Parathyroid adenoma (tissue), 2 donors: ENCODE data around the gene TRIM66.

Source experiments
- H2AFZ ChIP-seq: fragments of 300-600 bp; sonication (generic); one replicate; pipeline ENCODE4 v1.7.0; 2017; ENCODE audit warnings: antibody characterized with exemption, mild to moderate bottlenecking
- H3K27ac ChIP-seq: fragments of 300-600 bp; sonication (generic); one replicate; pipeline ENCODE4 v1.7.0; 2017
- H3K27me3 ChIP-seq: fragments of 300-600 bp; sonication (generic); one replicate; pipeline ENCODE4 v1.7.0; 2017; ENCODE audit warnings: low read length; ENCODE audit not compliant: control insufficient read depth, insufficient read depth
- H3K36me3 ChIP-seq: fragments of 300-600 bp; sonication (generic); one replicate; pipeline ENCODE4 v1.7.0; 2017; ENCODE audit warnings: low read length; ENCODE audit not compliant: control insufficient read depth, insufficient read depth
- H3K4me1 ChIP-seq: fragments of 300-600 bp; sonication (generic); one replicate; pipeline ENCODE4 v1.7.0; 2017; ENCODE audit warnings: control low read depth
- H3K4me2 ChIP-seq: fragments of 300-600 bp; sonication (generic); one replicate; pipeline ENCODE4 v1.7.0; 2017; ENCODE audit warnings: low read length
- H3K4me3 ChIP-seq: fragments of 300-600 bp; sonication (generic); one replicate; pipeline ENCODE4 v1.7.0; 2017; ENCODE audit warnings: low read depth, low read length
- H3K79me2 ChIP-seq: fragments of 300-600 bp; sonication (generic); one replicate; pipeline ENCODE4 v1.7.0; 2017; ENCODE audit warnings: control low read depth
- H3K9ac ChIP-seq: fragments of 300-600 bp; sonication (generic); one replicate; pipeline ENCODE4 v1.7.0; 2017; ENCODE audit warnings: mild to moderate bottlenecking
- H3K9me3 ChIP-seq: fragments of 300-600 bp; sonication (generic); one replicate; pipeline ENCODE4 v1.7.0; 2017; ENCODE audit warnings: low read length; ENCODE audit not compliant: control insufficient read depth
- TF ChIP-seq, protein P1 (sequence below): fragments of 300-600 bp; sonication (generic); IDR thresholded peaks from one replicate; pipeline ENCODE4 v1.7.0; 2017; ENCODE audit warnings: antibody characterized with exemption, mild to moderate bottlenecking
- donor health status: primary hyperparathyroidism.

TRIM66 gene

DNA sequence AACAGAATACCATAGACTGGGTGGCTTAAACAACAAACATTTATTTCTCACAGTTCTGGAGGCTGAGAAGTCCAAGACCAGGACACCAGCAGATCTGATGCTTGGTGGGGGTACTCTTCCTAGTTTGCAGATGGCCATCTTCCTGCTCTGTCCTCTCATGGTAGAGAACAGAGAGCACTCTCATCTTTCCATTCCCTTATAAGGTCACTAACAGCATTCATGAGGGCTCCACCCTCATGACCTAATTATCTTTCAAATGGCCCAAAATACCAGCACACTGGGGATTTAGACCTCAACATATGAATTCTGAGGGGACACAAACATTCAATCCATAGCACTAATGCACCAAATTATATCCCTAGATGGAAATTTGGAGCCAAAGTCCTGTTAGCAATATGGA is 94.5 kb downstream of the TRIM66 start:
- H3K4me1 ChIP-seq, result no peaks in the 10 kb centered on the region
- no peak overlapping the region for H3K9ac ChIP-seq
- H3K4me2 ChIP-seq, result no peak overlapping the region
- H3K9me3 ChIP-seq, result no peaks in the 10 kb centered on the region
- H3K27me3 ChIP-seq, result no peaks in the 10 kb centered on the region
- no peaks in the 10 kb centered on the region for H3K79me2 ChIP-seq
- H3K27ac ChIP-seq, result no peak overlapping the region
- no peak overlapping the region for H3K4me3 ChIP-seq
- H2AFZ ChIP-seq, result no peak overlapping the region
- H3K36me3 ChIP-seq, result no peaks in the 10 kb centered on the region
- TF ChIP-seq, protein P1, sequence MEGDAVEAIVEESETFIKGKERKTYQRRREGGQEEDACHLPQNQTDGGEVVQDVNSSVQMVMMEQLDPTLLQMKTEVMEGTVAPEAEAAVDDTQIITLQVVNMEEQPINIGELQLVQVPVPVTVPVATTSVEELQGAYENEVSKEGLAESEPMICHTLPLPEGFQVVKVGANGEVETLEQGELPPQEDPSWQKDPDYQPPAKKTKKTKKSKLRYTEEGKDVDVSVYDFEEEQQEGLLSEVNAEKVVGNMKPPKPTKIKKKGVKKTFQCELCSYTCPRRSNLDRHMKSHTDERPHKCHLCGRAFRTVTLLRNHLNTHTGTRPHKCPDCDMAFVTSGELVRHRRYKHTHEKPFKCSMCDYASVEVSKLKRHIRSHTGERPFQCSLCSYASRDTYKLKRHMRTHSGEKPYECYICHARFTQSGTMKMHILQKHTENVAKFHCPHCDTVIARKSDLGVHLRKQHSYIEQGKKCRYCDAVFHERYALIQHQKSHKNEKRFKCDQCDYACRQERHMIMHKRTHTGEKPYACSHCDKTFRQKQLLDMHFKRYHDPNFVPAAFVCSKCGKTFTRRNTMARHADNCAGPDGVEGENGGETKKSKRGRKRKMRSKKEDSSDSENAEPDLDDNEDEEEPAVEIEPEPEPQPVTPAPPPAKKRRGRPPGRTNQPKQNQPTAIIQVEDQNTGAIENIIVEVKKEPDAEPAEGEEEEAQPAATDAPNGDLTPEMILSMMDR, result no peak

DNA sequence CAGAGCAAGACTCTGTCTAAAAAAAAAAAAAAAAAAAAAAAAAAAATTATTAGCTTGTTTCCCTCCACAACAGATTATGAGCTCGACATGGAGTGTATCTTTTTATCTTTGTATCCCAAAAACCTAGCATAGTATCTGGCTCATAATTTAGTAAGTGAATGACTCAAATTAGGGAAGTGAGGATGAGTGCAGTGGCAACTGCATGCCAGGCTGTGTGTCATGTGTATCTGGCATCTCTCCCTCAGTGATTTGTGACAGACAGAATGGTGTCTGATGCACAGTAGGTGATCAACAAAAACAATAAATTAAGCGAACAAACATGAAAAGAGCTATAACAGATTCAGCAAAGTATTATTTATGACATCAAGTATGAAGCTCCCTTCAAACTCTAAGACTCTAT is 95.7 kb downstream of the TRIM66 start:
- Histone ChIP-seq H3K9ac (no peak overlapping the region), H3K4me1 (no peaks in the 10 kb centered on the region), H2AFZ (no peak overlapping the region), H3K79me2 (no peaks in the 10 kb centered on the region), H3K27ac (no peak overlapping the region), H3K27me3 (no peaks in the 10 kb centered on the region), H3K9me3 (no peaks in the 10 kb centered on the region), H3K4me3 (no peak overlapping the region), H3K4me2 (no peak overlapping the region), H3K36me3 (no peaks in the 10 kb centered on the region)
- TF ChIP-seq, protein P1, result no peak

DNA sequence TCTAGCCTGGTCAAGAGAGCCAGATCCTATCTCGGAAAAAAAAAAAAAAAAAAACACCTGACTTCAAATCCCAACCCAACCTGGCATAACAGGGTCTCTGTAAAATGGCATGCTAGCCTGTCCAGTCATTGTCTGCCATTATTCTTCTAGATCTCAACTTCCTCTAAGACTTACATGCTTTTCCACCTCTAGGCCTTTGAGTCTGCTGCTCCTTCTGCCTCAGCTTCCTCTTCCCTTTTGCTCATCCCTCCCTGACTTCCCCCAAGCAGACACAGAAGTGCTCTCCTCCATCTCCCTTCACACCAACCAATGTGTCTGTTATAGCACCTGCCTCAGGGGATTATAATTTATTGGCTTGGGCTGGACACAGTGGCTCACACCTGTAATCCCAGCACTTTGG is 96.3 kb downstream of the TRIM66 start:
- Histone ChIP-seq H3K36me3 (no peaks in the 10 kb centered on the region), H3K27me3 (no peaks in the 10 kb centered on the region), H3K9ac (no peak overlapping the region), H3K79me2 (peaks cover 1% of the 10 kb centered on the region), H3K4me1 (no peaks in the 10 kb centered on the region), H3K27ac (no peak overlapping the region), H3K4me2 (no peak overlapping the region), H2AFZ (no peak overlapping the region), H3K9me3 (no peaks in the 10 kb centered on the region), H3K4me3 (no peak overlapping the region)
- TF ChIP-seq, protein P1, result no peak

GRCh38 chr11:8584511-8584910 is 98.0 kb downstream of the TRIM66 start:
- Histone ChIP-seq H3K4me3 (no peak overlapping the region), H3K4me1 (no peaks in the 10 kb centered on the region), H3K36me3 (no peaks in the 10 kb centered on the region), H3K9ac (no peak overlapping the region), H2AFZ (no peak overlapping the region), H3K27ac (no peak overlapping the region), H3K79me2 (peaks cover 2% of the 10 kb centered on the region), H3K27me3 (no peaks in the 10 kb centered on the region), H3K4me2 (no peak overlapping the region), H3K9me3 (no peaks in the 10 kb centered on the region)
- TF ChIP-seq, protein P1, result no peak

- no peaks in the 10 kb centered on the region for H3K27me3 ChIP-seq
- no peak overlapping the region for H3K4me2 ChIP-seq
- H3K9ac ChIP-seq, result no peak overlapping the region
- H2AFZ ChIP-seq, result no peak overlapping the region
- H3K4me1 ChIP-seq, result no peaks in the 10 kb centered on the region
- no peaks in the 10 kb centered on the region for H3K36me3 ChIP-seq
- H3K9me3 ChIP-seq, result no peaks in the 10 kb centered on the region
- TF ChIP-seq, protein P1, result no peak
- no peak overlapping the region for H3K4me3 ChIP-seq
- H3K27ac ChIP-seq, result no peak overlapping the region
- peaks cover 2% of the 10 kb centered on the region for H3K79me2 ChIP-seq
These were observed 98.4 kb downstream of the TRIM66 start for GRCh38 chr11:8584082-8584481.
